ENCODE results near the gene SHISA9. TPM values are rescaled to one million over a fixed set of nuclear protein-coding genes. Genes with fewer than 3 reads are reported as not detected.

SHISA9 gene
- total RNA-seq, 2 experiments from 2014 or later: 0.02 TPM; not detected in 1

GRCh38 chr16:12878973-12879372 is 22.4 kb upstream of the SHISA9 start:
- ATAC-seq: no peak
- H3K4me3 Mint-ChIP-seq: no peak overlapping the region
- ChIA-PET CTCF (no interaction called here), POLR2A (no interaction called here)
- no peaks in the 10 kb centered on the region for H3K4me1 Mint-ChIP-seq
- DNase-seq: no peak
- H3K27me3 Mint-ChIP-seq: peaks cover 17% of the 10 kb centered on the region
- H3K9me3 Mint-ChIP-seq (ENCODE audit: low read depth): no peaks in the 10 kb centered on the region
- intact Hi-C loops (cut with DNase I, micrococcal nuclease): no loop called here
- no peaks in the 10 kb centered on the region for H3K36me3 Mint-ChIP-seq (ENCODE audit: low read depth)
- H3K27ac Mint-ChIP-seq: no peak overlapping the region

DNA sequence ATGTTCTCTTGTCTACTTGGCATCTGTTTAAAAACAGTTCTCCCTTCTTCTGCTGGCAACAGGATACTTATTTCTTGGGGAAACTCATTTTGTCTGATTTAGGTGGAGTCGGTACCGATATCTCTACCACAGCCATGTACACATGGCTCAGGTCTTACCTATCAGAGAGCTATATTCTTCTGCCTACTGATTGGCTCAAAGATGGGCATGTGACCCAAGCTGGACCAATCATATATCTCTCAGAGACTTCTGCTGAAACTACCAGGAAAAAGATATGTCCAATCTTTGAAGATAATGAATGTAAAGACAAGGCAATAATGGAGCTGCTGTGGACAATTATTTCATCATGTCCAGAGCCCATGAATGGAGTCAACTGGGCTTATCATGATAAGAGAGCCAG is 21.6 kb upstream of the SHISA9 start:
- DNase-seq (no peak), ATAC-seq (no peak)
- CTCF ChIA-PET: no interaction called here
- H3K4me1 Mint-ChIP-seq: no peaks in the 10 kb centered on the region
- POLR2A ChIA-PET: no interaction called here
- no peaks in the 10 kb centered on the region for H3K9me3 Mint-ChIP-seq (ENCODE audit: low read depth)
- intact Hi-C loops (cut with DNase I, micrococcal nuclease): no loop called here
- H3K27me3 Mint-ChIP-seq: peaks cover 14% of the 10 kb centered on the region
- no peaks in the 10 kb centered on the region for H3K36me3 Mint-ChIP-seq (ENCODE audit: low read depth)
- H3K4me3 Mint-ChIP-seq: no peak overlapping the region
- H3K27ac Mint-ChIP-seq: no peak overlapping the region

DNA sequence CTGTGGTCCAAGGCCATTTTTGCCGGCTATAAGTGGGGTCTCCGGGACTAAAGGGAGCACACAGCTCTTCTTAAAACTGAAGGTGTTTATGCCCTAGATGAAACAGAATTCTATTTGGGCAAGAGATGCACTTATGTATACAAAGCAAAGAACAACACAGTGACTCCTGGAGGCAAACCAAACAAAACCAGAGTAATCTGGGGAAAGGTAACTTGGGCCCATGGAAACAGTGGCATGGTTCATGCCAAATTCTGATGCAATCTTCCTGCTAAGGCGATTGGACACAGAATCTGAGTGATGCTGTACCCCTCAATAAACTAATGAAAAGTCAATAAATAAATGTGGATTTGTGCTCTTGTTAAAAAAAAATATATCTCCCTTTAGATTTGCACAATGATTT is 20.2 kb upstream of the SHISA9 start:
- ChIA-PET POLR2A (no interaction called here), CTCF (no interaction called here)
- H3K4me3 Mint-ChIP-seq: no peak overlapping the region
- DNase-seq: no peak
- H3K36me3 Mint-ChIP-seq (ENCODE audit: low read depth): no peaks in the 10 kb centered on the region
- ATAC-seq: no peak
- intact Hi-C loops (cut with DNase I, micrococcal nuclease): no loop called here
- H3K4me1 Mint-ChIP-seq: no peaks in the 10 kb centered on the region
- peaks cover 14% of the 10 kb centered on the region for H3K27me3 Mint-ChIP-seq
- no peaks in the 10 kb centered on the region for H3K9me3 Mint-ChIP-seq (ENCODE audit: low read depth)
- H3K27ac Mint-ChIP-seq: no peak overlapping the region

DNA sequence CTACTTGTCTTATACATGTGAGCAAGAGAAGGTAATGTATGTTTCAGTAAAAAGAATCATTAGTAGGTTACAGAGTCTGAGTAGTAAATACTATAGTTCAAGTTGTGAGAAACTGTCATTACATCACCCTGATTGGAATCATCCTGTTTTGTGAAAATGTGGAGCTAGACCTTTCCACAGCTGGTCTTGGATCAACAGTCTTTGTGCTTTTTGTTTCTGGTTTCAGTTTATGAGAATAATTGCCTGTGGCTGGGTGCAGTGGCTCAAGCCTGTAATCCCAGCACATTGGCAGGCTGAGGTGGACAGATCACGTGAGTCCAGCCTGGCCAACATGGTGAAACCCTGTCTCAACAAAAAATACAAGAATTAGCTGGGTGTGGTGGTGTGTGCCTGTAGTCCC is 19.7 kb upstream of the SHISA9 start:
- DNase-seq: no peak
- ChIA-PET CTCF (interaction anchor here (0.7 kb wide), 1 partner anchor 605 kb away, joined by 3 read pairs; no protein-coding TSS in a partner anchor), POLR2A (no interaction called here)
- Mint-ChIP-seq H3K4me3 (no peak overlapping the region), H3K4me1 (no peaks in the 10 kb centered on the region), H3K27me3 (peaks cover 14% of the 10 kb centered on the region), H3K9me3 (ENCODE audit: low read depth) (no peaks in the 10 kb centered on the region), H3K36me3 (ENCODE audit: low read depth) (no peaks in the 10 kb centered on the region), H3K27ac (no peak overlapping the region)
- intact Hi-C loops (cut with DNase I, micrococcal nuclease): no loop called here
- no peak for ATAC-seq

DNA sequence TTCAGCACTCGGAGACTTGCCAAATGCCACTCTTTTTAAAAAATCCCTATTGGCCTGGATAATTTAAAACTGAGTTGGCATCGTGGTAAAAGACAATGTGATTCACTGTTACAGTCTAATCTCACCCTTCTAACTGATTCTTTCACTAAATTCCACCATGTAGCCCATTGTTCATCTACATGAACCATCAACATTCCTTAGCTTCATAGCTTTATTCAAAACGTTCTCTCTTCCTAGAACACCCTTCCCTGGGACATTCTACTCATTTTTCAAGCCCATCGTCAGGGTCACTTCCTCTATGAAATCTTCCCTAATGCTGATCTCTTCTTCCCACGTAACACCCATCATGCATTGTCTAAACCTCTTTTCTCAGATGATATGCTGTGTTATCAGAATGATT is 15.7 kb upstream of the SHISA9 start:
- ChIA-PET CTCF (interaction anchor here (1.0 kb wide), 1 partner anchor 557 kb away, joined by 3 read pairs; no protein-coding TSS in a partner anchor), POLR2A (no interaction called here)
- H3K9me3 Mint-ChIP-seq (ENCODE audit: low read depth): no peaks in the 10 kb centered on the region
- no peak overlapping the region for H3K27ac Mint-ChIP-seq
- DNase-seq (no peak), ATAC-seq (no peak)
- no peak overlapping the region for H3K4me3 Mint-ChIP-seq
- intact Hi-C loops (cut with DNase I, micrococcal nuclease): no loop called here
- no peaks in the 10 kb centered on the region for H3K36me3 Mint-ChIP-seq (ENCODE audit: low read depth)
- H3K27me3 Mint-ChIP-seq: peaks cover 15% of the 10 kb centered on the region
- no peaks in the 10 kb centered on the region for H3K4me1 Mint-ChIP-seq

DNA sequence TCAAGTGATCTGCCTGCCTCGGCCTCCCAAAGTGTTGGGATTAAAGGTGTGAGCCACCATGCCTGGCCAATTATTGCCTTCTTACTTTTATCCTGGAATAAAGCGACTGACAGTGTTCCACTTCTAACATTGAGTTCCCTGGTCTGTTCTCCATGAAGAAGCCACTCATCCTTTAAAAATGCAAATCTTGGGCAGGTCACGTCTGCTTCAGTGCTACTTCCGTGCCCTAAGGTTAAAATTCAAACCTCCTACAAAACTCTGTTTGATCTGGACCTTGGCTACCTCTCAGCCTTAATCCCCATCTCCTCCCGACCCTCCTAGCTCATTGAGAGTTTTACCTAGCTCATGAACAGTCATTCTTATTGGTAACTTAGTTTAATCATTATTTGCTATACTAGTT is 9.6 kb upstream of the SHISA9 start:
- H3K27me3 Mint-ChIP-seq: peaks cover 28% of the 10 kb centered on the region
- no peaks in the 10 kb centered on the region for H3K9me3 Mint-ChIP-seq (ENCODE audit: low read depth)
- intact Hi-C loops (cut with DNase I, micrococcal nuclease): loop anchor here in 1 of 2 experiments (10.0 kb wide), 1 partner anchor 437 kb away; no protein-coding TSS in a partner anchor
- H3K36me3 Mint-ChIP-seq (ENCODE audit: low read depth): no peaks in the 10 kb centered on the region
- DNase-seq: no peak
- ChIA-PET CTCF (no interaction called here), POLR2A (interaction anchor here (0.5 kb wide), 1 partner anchor 805 kb away, joined by 5 read pairs; no protein-coding TSS in a partner anchor)
- no peaks in the 10 kb centered on the region for H3K4me1 Mint-ChIP-seq
- no peak overlapping the region for H3K27ac Mint-ChIP-seq
- ATAC-seq: no peak
- H3K4me3 Mint-ChIP-seq: no peak overlapping the region

DNA sequence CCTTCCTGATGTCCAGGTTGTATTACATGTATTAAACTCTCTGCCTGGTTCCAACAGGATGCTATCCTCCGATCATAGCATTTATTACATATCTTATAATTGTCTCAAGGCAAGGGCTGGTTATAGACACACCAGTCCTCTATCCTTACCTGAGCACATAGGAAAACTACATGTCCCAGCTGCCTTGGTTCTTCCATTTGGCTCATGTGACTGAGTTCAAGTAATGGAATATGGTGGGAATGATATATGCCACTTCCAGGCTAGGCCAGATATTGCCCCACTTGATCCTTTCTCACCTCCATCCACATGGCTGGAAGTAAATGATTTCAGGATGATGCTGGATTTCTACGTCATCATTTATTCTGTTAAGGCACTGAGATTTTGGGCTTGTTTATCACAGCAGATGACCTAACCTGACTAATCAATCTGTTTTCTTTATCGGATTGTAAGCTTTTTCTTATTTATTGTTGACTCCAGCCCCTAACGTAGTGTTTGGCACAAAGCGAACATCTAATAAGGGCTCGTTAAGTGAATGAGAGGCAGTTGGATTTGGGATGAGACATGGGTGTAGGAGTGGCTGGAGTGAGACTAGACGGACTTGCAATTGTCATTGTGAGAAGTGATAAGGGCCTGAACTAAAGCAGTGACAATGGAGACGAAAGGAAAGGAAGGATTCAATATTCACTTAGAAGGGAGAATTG is 8.2 kb upstream of the SHISA9 start:
- Mint-ChIP-seq H3K36me3 (ENCODE audit: low read depth) (no peaks in the 10 kb centered on the region), H3K27me3 (peaks cover 27% of the 10 kb centered on the region), H3K4me3 (no peak overlapping the region), H3K4me1 (no peaks in the 10 kb centered on the region), H3K9me3 (ENCODE audit: low read depth) (no peaks in the 10 kb centered on the region), H3K27ac (no peak overlapping the region)
- no peak for ATAC-seq
- ChIA-PET CTCF (no interaction called here), POLR2A (no interaction called here)
- intact Hi-C loops (cut with DNase I, micrococcal nuclease): loop anchor here in 1 of 2 experiments (10.0 kb wide), 1 partner anchor 438 kb away; no protein-coding TSS in a partner anchor
- DNase-seq: no peak

GRCh38 chr16:12896562-12896961 is 4.8 kb upstream of the SHISA9 start:
- H3K4me3 Mint-ChIP-seq: no peak overlapping the region
- H3K27me3 Mint-ChIP-seq: peaks cover 40% of the 10 kb centered on the region
- no peaks in the 10 kb centered on the region for H3K36me3 Mint-ChIP-seq (ENCODE audit: low read depth)
- ChIA-PET POLR2A (no interaction called here), CTCF (interaction anchor here (0.5 to 0.6 kb wide), 2 partner anchors 1247 to 1453 kb away, joined by 3 read pairs; no protein-coding TSS in a partner anchor)
- H3K4me1 Mint-ChIP-seq: no peaks in the 10 kb centered on the region
- DNase-seq (peak; percentile 9), ATAC-seq (no peak)
- no peaks in the 10 kb centered on the region for H3K9me3 Mint-ChIP-seq (ENCODE audit: low read depth)
- intact Hi-C loops (cut with DNase I, micrococcal nuclease): loop anchor here (2.0 to 10.0 kb wide), 2 partner anchors 442 to 558 kb away; no protein-coding TSS in a partner anchor
- no peak overlapping the region for H3K27ac Mint-ChIP-seq

DNA sequence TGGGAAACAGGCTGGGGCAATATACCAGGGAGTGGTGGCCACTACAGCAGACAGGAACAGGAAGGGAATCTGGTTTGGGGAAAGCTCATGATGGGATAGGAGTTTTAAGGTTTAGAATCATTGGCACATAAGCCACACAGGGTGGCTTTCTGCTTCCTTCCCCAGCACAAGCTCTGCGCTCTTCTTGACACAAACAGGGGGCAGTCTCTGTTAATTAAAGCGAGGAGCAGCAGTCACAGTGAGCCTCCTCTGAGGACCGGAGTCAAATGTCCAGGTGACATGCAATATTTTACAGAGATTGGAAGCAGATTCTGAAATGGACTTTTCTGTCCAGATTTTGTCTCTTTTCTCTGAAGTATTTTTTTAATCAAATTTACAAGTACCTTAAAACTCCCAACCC is 2.8 kb upstream of the SHISA9 start:
- H3K27me3 Mint-ChIP-seq: peaks cover 50% of the 10 kb centered on the region
- CTCF ChIA-PET: no interaction called here
- H3K36me3 Mint-ChIP-seq (ENCODE audit: low read depth): no peaks in the 10 kb centered on the region
- ATAC-seq (no peak), DNase-seq (no peak)
- H3K9me3 Mint-ChIP-seq (ENCODE audit: low read depth): no peaks in the 10 kb centered on the region
- POLR2A ChIA-PET: no interaction called here
- H3K27ac Mint-ChIP-seq: no peak overlapping the region
- peaks cover 7% of the 10 kb centered on the region for H3K4me1 Mint-ChIP-seq
- intact Hi-C loops (cut with DNase I, micrococcal nuclease): loop anchor here in 1 of 2 experiments (10.0 kb wide), 1 partner anchor 444 kb away; no protein-coding TSS in a partner anchor
- no peak overlapping the region for H3K4me3 Mint-ChIP-seq

DNA sequence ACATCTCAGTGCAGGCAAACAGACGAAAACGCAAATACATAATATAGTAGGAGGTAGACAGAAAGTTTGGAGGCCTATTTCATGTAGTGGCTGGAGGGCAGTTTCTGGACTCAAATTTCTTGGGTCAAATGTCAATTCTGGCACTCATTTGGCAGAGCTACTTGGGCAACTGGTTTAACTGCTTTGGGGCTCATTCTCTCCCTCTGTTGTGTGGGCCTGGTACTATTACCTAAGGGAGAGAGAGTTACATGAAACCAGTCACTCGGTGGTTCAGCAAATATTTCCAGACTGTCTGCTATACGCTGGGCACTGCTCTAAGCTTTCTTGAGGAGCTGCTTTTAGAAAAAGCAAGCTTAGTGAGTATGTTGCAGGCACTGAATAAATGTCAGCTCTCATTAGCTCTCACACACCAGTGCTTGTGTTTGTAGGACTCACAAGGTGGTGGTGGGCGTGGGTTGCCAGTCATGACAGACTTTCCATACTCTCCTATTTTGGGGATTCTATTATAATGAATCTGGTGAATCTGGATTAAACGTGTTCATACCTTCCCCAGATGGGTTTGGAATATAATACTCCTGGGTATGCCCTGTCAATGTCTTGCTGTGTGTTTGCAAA is 1.8 kb upstream of the SHISA9 start:
- ATAC-seq: no peak
- intact Hi-C loops (cut with DNase I, micrococcal nuclease): loop anchor here in 1 of 2 experiments (10.0 kb wide), 1 partner anchor 445 kb away; no protein-coding TSS in a partner anchor
- peaks cover 7% of the 10 kb centered on the region for H3K4me1 Mint-ChIP-seq
- H3K4me3 Mint-ChIP-seq: no peak overlapping the region
- no peak for DNase-seq
- H3K27me3 Mint-ChIP-seq: peaks cover 57% of the 10 kb centered on the region
- ChIA-PET POLR2A (no interaction called here), CTCF (no interaction called here)
- H3K36me3 Mint-ChIP-seq (ENCODE audit: low read depth): no peaks in the 10 kb centered on the region
- H3K27ac Mint-ChIP-seq: no peak overlapping the region
- H3K9me3 Mint-ChIP-seq (ENCODE audit: low read depth): no peaks in the 10 kb centered on the region

- no peaks in the 10 kb centered on the region for H3K36me3 Mint-ChIP-seq (ENCODE audit: low read depth)
- intact Hi-C loops (cut with DNase I, micrococcal nuclease): no loop called here
- peaks cover 60% of the 10 kb centered on the region for H3K27me3 Mint-ChIP-seq
- H3K4me1 Mint-ChIP-seq: peaks cover 7% of the 10 kb centered on the region
- ChIA-PET CTCF (interaction anchor here (0.5 kb wide), 1 partner anchor 526 kb away, joined by 4 read pairs; no protein-coding TSS in a partner anchor), POLR2A (no interaction called here)
- no peak for ATAC-seq
- no peak overlapping the region for H3K4me3 Mint-ChIP-seq
- H3K27ac Mint-ChIP-seq: no peak overlapping the region
- no peaks in the 10 kb centered on the region for H3K9me3 Mint-ChIP-seq (ENCODE audit: low read depth)
- DNase-seq: no peak
Observed at GRCh38 chr16:12900156-12900555, 1.2 kb upstream of the SHISA9 start.

DNA sequence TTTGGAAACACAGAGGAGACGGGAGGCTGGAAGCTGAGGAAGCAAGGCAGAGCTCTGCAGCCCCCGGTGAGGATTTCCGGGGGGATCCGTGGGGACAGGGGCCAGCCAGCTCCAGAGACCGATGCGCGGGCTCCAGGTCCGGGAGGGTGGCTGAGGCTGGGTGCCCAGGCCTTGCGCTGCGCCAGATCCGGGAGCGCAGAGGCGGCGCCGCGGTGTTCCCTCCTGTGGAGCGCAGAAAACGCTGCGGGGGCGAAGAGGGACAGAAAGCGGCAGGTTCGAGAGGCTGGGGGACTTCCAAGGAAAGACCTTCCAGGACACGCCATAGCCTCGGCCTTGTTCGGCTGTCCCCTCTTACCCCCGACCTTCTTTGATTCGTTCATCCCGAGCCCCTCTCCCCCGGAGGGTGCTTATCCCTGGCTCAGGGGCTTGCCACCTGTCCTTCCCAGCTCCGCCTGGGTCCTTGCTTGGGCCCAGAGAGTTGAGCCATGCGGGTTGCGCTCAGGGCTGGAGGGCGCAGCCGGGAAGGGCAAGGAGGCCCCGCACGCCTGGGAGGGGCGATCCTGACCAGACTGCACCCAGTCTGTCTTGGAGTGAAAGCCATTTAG is 697 bp upstream of the SHISA9 start:
- DNase-seq (peak; percentile 7), ATAC-seq (no peak)
- no peaks in the 10 kb centered on the region for H3K36me3 Mint-ChIP-seq (ENCODE audit: low read depth)
- peaks cover 7% of the 10 kb centered on the region for H3K4me1 Mint-ChIP-seq
- CTCF ChIA-PET: interaction anchor here (0.5 kb wide), 1 partner anchor 525 kb away, joined by 4 read pairs; no protein-coding TSS in a partner anchor
- no peaks in the 10 kb centered on the region for H3K9me3 Mint-ChIP-seq (ENCODE audit: low read depth)
- no peak overlapping the region for H3K4me3 Mint-ChIP-seq
- intact Hi-C loops (cut with DNase I, micrococcal nuclease): no loop called here
- H3K27me3 Mint-ChIP-seq: peaks cover 61% of the 10 kb centered on the region
- POLR2A ChIA-PET: no interaction called here
- H3K27ac Mint-ChIP-seq: no peak overlapping the region
